ENCODE measurements around the gene RIMKLA.

RIMKLA gene

DNA sequence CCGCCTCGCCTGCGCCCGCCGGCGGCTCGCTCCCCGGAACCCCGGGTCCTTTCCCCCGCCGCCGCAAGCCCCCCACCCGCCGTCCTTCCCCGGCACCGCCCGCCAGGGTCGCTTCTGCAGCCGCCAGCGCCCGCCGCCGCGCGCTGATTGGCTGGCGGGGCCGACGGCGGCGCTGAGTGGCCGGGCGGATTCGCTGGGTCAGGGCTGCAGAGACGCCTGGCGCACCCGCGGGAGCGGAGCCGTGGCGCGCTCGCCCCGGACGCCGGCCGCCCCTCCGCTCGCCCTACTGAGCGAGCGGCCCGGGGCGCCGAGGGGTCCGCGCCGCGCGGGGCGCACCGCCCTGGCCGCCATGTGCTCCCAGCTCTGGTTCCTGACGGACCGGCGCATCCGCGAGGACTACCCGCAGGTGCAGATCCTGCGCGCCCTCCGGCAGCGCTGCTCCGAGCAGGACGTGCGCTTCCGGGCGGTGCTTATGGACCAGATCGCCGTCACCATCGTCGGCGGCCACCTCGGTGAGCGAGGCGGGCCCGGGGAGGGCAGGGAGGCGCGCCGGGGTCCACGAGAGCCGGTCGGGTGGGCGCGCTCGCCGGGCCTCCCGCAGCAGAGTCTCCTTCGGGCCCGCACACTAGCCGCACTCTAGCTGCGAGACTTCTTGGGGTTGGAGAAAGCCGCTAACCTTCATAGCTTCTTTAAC lies at the start of gene RIMKLA:
Gene RIMKLA (plus strand): TSS at position 207 of the 694 bp plus-strand sequence. CDS start 143 bp downstream, at position 350.
- peak; percentile 60; the same call in 1 of the 2 replicates for TF ChIP-seq MAX (IDR thresholded peaks at IDR 0.05)
- TF ChIP-seq REST (IDR thresholded peaks at IDR 0.05; ENCODE audit: low read depth) = no peak

GRCh38 chr1:42332877-42333276 lies 47.7 kb upstream of the RIMKLA start:
- TF ChIP-seq MAX (IDR thresholded peaks at IDR 0.05) (no peak), CEBPB (IDR thresholded peaks at IDR 0.05) (no peak), YY1 (IDR thresholded peaks at IDR 0.05; ENCODE audit: low read depth) (no peak), RAD21 (IDR thresholded peaks at IDR 0.05; ENCODE audit: low read depth) (no peak), NFIC (IDR thresholded peaks at IDR 0.05) (no peak), CREB1 (IDR thresholded peaks at IDR 0.05; ENCODE audit: low read depth) (no peak), EGR1 (IDR thresholded peaks at IDR 0.05) (no peak), ZBTB7A (IDR thresholded peaks at IDR 0.05; ENCODE audit: low read depth) (no peak)
- TF ChIP-seq, protein P1, sequence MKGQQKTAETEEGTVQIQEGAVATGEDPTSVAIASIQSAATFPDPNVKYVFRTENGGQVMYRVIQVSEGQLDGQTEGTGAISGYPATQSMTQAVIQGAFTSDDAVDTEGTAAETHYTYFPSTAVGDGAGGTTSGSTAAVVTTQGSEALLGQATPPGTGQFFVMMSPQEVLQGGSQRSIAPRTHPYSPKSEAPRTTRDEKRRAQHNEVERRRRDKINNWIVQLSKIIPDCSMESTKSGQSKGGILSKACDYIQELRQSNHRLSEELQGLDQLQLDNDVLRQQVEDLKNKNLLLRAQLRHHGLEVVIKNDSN (IDR thresholded peaks at IDR 0.05) = no peak

DNA sequence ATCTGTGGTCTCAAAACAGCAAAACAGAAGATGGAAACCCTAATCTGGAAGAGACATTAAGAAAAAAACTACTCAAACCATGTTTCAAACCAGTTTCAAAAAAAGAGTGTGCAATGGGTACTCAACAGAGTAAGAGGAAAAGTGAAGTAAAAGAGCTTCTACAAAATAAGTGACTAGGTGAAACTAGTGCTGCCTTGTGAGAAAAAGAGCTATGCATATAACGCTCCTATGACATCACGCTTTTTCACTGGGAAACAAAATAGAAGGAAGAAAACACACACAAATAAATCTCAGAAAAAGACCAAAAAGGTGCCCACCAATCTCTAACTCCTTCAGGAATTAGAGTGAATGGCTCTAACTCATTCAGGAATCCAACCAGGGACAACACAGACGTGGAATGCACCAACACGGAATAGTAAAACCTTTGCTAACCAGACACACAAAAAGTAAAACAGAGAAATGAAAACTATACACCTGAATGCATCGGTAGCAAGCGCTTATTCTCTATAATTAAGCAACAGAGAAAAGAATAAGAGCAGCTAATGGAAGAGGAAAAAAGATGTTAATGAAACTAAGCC lies 46.8 kb upstream of the RIMKLA start:
- no peak for TF ChIP-seq REST (IDR thresholded peaks at IDR 0.05; ENCODE audit: low read depth)

DNA sequence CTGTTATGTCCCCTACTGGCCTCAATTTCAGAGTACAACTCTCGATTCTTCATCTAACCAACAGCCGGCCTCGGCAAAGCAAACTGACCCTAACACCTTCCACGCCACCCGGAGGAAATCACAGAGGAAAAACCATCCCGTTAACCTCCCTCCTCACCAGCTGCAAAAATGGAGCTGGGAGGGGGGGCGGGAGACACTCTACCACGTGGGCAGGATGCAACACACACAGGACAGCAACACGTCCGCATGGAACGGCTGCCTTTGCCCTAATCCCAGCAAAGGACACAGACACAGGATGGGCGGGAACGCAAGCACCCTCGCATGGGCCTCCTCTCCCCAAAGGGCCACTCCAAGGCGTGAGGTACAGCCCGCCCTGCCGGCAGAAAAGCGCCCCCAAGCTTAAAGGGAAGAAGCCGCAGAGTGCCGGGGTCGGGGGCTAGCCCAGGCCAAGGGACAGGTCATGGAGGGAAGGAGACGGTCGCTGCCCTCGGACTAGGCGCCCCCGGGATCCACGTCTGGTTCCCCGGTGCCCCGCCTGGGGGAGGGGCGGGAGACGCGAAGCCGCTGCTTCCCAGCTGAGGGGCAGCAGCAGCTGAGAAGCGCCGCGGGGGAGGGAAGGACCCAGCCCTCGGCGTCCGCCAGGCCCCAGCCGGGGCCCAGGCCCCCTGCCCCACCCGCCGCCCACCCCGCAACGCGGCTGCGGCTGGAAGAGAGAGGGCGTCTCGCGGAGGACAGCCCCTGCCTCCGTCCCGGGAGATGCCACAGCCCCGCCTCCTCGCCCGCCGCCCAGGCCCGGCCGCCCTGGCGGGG lies 46.1 kb upstream of the RIMKLA start:
- TF ChIP-seq EGR1 (IDR thresholded peaks at IDR 0.05) = no peak
- no peak for TF ChIP-seq EP300 (IDR thresholded peaks at IDR 0.05; ENCODE audit: borderline replicate concordance)
- TF ChIP-seq, protein P1 (IDR thresholded peaks at IDR 0.05) = peak; percentile 80
- TF ChIP-seq MAX (IDR thresholded peaks at IDR 0.05) = peak; percentile 87

DNA sequence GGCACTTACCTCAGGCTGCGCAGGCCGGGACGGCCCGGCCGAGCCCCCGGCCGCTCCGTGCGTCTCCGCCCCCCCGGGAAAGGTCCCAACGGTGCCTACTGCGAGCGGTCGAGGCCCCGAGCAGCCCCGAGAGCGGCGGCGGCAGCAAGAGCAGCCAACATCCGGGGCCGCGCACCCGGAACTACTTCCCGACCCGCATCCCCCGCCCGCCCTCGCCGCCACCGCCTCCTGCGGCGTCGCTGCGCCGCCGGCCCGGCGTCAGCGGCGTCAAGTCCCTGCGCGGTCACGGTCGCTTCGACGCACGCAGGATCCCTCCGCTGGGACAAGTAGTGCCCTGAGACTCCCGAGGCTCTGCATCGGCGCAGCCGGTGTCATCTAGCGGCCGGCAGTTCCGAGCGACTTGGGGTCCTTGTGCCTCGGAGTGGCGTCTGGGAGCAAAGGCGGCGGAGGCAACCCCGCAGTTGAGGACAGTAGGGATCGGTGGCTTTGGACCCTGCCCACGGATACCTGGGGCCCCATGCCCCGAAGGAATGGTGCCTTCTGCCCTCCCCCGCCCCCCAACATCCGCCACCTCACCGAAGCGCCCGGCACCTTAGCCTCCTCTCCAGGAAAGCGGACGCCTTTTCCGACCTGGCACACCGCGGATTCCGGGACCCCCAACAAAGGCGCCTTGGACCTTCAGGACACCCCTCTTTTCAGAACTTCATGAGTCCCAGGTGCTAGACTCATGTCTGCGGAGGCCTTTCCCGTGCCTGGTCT lies 45.4 kb upstream of the RIMKLA start, which contains the start of gene FOXJ3:
Gene FOXJ3 (minus strand): TSS at position 186 of the 759 bp plus-strand sequence. CDS start 24,142 bp downstream, outside the sequence.
- TF ChIP-seq REST (IDR thresholded peaks at IDR 0.05; ENCODE audit: low read depth) (no peak), TAF1 (IDR thresholded peaks at IDR 0.05; ENCODE audit: low read depth) (peak; percentile 100), EP300 (IDR thresholded peaks at IDR 0.05; ENCODE audit: borderline replicate concordance) (peak; percentile 58; the same call in 1 of the 2 replicates), CREB1 (IDR thresholded peaks at IDR 0.05; ENCODE audit: low read depth) (peak; percentile 70), TCF12 (IDR thresholded peaks at IDR 0.05; ENCODE audit: low read depth) (peak; percentile 84), EGR1 (IDR thresholded peaks at IDR 0.05) (peak; percentile 25; the same call in 1 of the 2 replicates), CEBPB (IDR thresholded peaks at IDR 0.05) (no peak), RAD21 (IDR thresholded peaks at IDR 0.05; ENCODE audit: low read depth) (peak; percentile 18; the same call in 1 of the 2 replicates), NFIC (IDR thresholded peaks at IDR 0.05) (peak; percentile 36; the same call in 1 of the 2 replicates), MAX (IDR thresholded peaks at IDR 0.05) (peak; percentile 91), FOXM1 (IDR thresholded peaks at IDR 0.05; ENCODE audit: borderline replicate concordance, low read depth) (no peak), ZBTB7A (IDR thresholded peaks at IDR 0.05; ENCODE audit: low read depth) (peak; percentile 40; the same call in 1 of the 2 replicates), TEAD4 (IDR thresholded peaks at IDR 0.05) (0 out of 2 replicates have a peak, but pooled peaks have one; percentile 28), YY1 (IDR thresholded peaks at IDR 0.05; ENCODE audit: low read depth) (peak; percentile 81)
- TF ChIP-seq, protein P1 (IDR thresholded peaks at IDR 0.05) = peak; percentile 65

All from Ishikawa (cell line).